GM18870 (cell line): ENCODE data around the gene TEKT2.

Experiments
- ATAC-seq: cut with Tn5 transposase; IDR thresholded peaks from one replicate; pipeline ENCODE4 v1.9.1; 2021; ENCODE audit warnings: moderate library complexity; ENCODE audit not compliant: unreplicated experiment

TEKT2 gene

GRCh38 chr1:36087233-36088123 lies 3.6 kb downstream of the TEKT2 start:
- ATAC-seq: no peak

- ATAC-seq: no peak
Observed at GRCh38 chr1:36088265-36088576, 4.3 kb downstream of the TEKT2 start.

GRCh38 chr1:36088577-36089392 lies 4.9 kb downstream of the TEKT2 start, which contains the start of gene ADPRS:
Gene ADPRS, plus strand, starts transcription at chr1:36088892. Its CDS starts 13 bp downstream, at chr1:36088905.
- ATAC-seq: peak; percentile 70

GRCh38 chr1:36089393-36090121 lies 5.7 kb downstream of the TEKT2 start:
- ATAC-seq: no peak

DNA sequence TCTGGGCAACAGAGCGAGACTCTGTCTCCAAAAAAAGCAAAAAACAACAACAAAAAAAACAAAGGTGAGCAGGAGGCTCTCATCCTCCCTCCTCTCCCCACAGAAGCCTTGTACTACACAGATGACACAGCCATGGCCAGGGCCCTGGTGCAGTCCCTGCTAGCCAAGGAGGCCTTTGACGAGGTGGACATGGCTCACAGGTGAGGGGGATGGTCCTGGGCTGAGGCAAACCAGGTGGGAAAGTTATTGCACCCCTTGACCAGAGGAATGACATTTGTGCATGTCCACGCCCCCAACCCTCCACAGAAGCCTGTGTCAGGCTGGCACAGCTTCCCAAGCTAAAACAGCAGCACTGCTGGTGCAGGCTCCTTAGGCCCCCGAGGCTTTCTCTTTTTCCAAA lies 7.2 kb downstream of the TEKT2 start:
- ATAC-seq: no peak

DNA sequence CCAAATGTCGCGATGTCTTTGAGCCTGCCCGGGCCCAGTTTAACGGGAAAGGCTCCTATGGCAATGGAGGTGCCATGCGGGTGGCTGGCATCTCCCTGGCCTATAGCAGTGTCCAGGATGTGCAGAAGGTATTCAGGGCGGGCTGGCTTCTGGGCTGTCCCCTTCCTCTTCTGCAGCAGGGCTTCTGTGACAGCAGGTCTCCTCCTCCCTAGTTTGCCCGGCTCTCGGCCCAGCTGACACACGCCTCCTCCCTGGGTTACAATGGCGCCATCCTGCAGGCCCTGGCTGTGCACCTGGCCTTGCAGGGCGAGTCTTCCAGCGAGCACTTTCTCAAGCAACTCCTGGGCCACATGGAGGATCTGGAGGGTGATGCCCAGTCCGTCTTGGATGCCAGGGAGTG lies 7.8 kb downstream of the TEKT2 start:
- no peak for ATAC-seq

DNA sequence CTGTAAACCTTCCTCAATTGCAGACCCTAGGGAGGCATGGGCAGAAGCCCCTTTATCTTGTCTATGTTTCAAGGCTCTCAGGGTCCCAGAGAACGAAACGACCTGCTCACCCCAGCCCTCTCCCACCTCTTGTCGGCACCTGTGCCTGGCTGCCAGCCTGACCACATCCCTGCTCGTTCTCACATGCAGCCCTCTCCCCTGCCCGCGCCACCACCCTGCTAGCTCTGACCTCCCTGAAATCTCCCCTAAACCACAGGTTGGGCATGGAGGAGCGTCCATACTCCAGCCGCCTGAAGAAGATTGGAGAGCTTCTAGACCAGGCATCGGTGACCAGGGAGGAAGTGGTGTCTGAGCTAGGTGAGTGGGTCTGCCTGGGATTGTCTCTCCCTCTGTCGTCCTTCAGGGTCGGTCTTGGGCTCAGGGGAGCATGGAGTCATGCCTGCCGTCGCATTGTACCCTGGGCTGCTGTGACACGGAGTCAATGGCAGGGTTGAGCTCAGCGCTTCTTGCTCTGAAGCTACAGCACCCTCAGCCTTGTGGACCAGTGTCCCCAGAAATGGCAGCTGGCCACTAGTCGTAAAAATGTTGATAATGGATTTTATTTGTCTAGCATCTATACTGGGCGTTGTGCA lies 8.4 kb downstream of the TEKT2 start:
- no peak for ATAC-seq

- ATAC-seq: no peak
Observed at GRCh38 chr1:36092798-36093185, 8.9 kb downstream of the TEKT2 start.

GRCh38 chr1:36093226-36093625 lies 9.3 kb downstream of the TEKT2 start:
- no peak for ATAC-seq

- no peak for ATAC-seq
Observed at GRCh38 chr1:36093929-36094328, 10.0 kb downstream of the TEKT2 start.

DNA sequence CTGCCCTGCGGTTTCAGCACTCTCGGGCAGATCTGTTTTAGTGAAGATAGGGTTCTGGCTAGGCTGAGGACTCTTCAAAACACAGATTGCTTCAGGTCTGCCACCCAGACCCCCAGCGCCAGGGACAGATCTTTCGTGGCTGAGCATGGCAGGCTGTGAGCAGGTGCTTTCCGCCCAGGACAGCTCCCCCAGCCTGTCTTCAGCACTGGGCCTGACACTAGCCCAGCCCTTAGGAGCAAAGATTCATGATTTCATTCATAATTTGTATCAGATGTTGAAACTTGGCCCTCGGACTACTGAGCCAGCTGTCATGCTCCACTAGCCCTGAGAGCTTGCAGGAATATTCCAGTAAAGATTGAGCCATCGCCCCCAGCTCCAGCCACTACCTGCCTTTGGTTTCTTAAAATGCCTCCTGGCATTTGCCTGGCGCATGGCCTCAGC lies 10.7 kb downstream of the TEKT2 start:
- no peak for ATAC-seq

DNA sequence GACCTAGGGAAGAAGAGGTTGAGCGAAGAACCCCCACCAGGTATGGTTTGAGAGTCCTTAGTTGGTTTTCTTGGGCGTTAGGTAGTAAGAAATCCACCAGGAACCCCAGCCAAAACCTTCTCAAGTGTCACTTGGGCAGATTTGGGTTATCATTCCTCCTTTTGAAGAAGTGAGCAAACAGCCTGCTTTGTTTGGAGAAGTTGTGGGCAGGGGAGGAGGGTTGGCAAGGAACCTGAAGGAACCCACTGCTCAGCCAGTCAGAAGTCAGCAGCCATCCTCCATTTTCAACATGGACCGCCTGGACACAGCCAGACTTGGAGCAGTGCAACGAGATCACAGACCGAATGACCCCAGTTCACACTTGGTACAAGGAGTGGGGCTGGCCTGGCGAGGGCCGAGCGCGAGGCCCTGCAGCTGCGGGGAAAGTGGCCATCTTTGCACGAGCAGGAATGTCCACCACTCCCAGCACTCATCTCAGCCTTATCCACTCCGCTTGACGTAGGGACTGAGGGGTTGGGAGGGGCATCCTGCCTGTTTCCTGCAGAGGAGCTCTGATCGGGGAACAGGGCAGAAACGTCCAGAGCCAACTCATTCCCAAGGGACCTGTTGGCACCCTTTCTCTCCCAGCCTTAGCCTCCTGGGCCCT lies 12.0 kb downstream of the TEKT2 start:
- no peak for ATAC-seq

- no peak for ATAC-seq
Observed at GRCh38 chr1:36096500-36097432, 12.9 kb downstream of the TEKT2 start.

GRCh38 chr1:36097693-36098585 lies 14.0 kb downstream of the TEKT2 start:
- ATAC-seq: no peak

DNA sequence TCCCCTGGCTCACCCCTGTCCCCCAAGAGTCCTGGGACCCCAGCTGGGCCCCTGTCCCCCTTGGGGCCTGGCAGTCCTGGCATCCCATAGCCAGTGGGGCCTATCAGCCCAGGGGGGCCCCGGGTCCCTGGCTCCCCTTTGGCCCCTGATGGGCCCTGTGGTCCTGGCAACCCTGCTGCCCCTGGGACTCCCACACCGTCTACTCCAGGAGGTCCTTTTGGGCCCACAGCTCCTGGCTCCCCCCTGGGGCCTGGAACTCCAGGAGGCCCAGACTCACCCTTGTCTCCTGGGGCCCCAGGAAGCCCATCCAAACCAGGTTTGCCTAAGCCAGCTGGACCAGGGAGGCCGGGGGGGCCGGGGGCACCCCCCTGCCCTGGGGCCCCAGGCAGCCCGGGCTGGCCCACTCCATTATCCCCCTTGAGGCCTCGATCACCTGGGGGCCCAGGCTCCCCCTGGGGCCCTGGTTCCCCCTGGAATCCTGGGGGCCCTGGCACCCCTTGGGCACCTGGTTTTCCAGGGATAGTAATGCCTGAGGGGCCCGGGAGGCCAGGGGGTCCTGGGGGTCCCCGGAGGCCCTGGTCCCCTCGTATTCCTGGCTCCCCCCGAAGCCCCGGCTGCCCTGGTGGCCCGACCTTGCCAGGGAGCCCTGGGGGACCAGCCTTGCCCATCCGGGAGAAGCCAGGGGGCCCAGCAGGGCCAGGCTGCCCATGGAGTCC lies 14.9 kb downstream of the TEKT2 start:
- no peak for ATAC-seq

DNA sequence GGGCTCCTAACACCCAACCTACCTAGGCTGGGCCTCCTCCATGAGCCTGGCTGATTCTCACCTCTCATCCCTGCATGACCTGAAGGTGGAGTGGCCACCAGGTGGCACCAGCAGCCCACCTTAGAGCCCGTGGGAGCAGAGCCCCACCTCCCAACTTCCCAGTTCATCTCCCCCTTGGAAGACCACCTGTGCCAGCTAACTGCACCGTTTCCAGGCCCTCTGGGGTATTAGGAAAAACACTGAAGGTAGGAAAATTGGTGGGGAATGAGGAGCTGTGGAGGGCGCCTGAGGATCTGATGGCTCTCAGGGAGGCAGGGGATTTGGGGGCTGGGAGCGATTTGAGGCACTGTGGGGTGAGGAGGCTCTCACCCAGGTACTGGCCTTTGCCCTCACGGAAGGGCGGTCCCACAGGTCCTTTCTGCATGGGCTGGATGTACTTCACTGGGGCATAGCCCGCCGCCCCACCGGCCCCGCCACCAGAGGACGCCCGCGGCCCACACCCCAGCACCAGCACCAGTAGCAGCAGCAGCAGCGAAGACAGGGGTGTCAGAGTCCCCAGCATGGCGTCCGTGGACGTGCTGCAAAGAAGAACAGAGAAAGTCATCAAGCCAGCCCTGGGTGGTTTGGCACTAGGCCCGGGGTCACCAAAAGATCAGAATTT lies 15.9 kb downstream of the TEKT2 start:
- no peak for ATAC-seq

DNA sequence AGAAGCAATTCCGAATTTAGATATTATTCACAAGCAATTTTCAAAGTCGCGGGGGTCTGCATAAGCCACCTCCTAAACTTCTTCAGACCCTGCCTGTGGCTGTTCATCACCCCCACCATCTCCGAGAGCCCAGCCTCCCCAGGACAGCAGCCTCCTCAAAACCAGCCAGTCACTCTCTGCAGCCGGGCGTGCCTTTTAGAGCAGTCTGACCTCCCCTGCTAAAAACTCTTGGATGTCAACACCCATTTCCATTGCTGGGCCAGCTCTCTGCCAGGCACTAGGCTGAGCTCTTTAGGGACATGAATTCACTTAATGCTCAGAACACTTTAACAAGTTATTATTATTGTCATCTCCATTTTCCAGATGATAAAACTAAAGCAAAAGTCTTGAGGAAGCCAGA lies 16.5 kb downstream of the TEKT2 start:
- ATAC-seq: no peak
